ENCODE results near the gene PLP1. TPM values are rescaled to one million over a fixed set of nuclear protein-coding genes. Genes with fewer than 3 reads are reported as not detected.
A peak's percentile ranks its signal among the peaks of the same experiment; 100 is the strongest.

Gene PLP1
- total RNA-seq, 2 donors from 2014 or later, result 4.0 to 11.2 TPM

DNA sequence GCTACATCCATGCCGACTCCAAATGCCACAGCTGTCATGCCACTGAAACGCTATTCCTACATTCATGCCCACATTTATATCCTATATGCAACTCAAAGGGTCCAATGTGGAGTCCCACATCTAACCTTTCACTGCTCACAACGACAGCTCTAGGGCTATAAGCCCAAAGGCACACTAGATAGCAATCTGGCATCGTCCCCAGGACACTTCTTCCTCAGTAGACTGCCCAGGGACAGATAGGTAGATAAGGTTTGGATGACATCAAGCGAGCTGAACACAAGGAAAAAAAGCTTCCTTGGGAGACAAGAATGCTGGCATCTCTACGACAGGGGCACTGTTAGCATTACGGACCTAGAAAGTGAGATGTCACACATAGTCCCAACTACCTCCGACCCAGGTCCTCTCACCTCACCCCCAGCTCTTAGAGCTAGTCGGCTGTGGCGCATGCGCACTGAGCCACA lies 54.7 kb downstream of the PLP1 start:
- Histone ChIP-seq H3K9ac (ENCODE audit: low read depth in 2 of 2, low read length in 2 of 2) (peak overlapping the region in 1 of 2 donors; percentile 76), H3K36me3 (no peaks in the 10 kb centered on the region), H3K4me3 (peak overlapping the region; percentile 43), H3K9me3 (no peaks in the 10 kb centered on the region), H3K4me1 (no peaks in the 10 kb centered on the region), H3K27ac (no peak overlapping the region), H3K27me3 (no peaks in the 10 kb centered on the region)
- TF ChIP-seq, protein P1, sequence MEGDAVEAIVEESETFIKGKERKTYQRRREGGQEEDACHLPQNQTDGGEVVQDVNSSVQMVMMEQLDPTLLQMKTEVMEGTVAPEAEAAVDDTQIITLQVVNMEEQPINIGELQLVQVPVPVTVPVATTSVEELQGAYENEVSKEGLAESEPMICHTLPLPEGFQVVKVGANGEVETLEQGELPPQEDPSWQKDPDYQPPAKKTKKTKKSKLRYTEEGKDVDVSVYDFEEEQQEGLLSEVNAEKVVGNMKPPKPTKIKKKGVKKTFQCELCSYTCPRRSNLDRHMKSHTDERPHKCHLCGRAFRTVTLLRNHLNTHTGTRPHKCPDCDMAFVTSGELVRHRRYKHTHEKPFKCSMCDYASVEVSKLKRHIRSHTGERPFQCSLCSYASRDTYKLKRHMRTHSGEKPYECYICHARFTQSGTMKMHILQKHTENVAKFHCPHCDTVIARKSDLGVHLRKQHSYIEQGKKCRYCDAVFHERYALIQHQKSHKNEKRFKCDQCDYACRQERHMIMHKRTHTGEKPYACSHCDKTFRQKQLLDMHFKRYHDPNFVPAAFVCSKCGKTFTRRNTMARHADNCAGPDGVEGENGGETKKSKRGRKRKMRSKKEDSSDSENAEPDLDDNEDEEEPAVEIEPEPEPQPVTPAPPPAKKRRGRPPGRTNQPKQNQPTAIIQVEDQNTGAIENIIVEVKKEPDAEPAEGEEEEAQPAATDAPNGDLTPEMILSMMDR (IDR thresholded peaks at IDR 0.05), result no peak
- DNase-seq, result no peak
- intact Hi-C loops (cut with DNase I), result no loop called here

DNA sequence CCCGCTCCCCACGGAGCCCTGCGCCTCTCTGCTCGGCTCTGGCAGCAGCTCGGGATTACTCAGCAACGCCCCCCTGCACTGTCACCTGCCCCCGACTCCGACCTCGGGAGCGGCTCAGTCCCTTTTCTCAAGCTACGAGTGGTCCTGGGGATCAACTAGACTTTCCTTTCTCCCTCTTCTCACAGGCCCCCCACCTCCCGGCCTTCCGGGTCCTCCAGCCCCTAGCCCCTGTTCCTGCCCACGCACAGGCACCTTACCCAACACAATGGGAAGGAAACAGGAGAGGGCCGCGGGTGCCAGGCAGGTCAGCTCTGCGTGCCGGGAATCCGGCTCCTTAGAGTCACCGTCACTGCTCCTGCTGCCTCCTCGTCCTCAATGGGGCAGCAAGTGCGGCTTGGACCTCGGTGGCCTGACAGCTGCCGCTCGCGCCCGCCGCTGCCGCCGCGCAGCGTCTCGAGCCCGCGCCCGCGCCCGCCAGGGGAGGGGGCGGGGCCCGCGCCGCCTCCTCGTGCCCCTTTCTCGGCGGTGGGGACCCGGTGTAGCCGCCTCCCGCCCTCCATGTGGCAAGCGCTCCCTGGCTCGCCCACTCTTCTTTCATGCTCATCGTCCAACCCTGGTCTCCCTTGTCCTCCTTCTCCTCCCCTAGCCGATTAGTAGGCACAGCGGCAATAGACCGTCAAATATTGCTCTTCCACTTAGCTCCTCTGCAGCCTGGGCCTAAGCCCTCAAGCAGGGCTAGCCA lies 55.3 kb downstream of the PLP1 start, which contains the start of gene RAB9B:
Gene RAB9B, minus strand, starts transcription at position 455 of the 742 bp plus-strand sequence. CDS start 6,473 bp downstream, outside the sequence.
- Histone ChIP-seq H3K27me3 (no peaks in the 10 kb centered on the region), H3K9ac (ENCODE audit: low read depth in 2 of 2, low read length in 2 of 2) (peak within 1 kb of the TSS in 1 of 2 donors; percentile 76), H3K4me3 (peak within 1 kb of the TSS; percentile 43), H3K9me3 (no peaks in the 10 kb centered on the region), H3K27ac (no peak within 1 kb of the TSS), H3K36me3 (no peaks in the 10 kb centered on the region), H3K4me1 (no peaks in the 10 kb centered on the region)
- peak; percentile 59 for DNase-seq
- TF ChIP-seq, protein P1 (IDR thresholded peaks at IDR 0.05), result no peak
- intact Hi-C loops (cut with DNase I), result no loop called here

GRCh38 chrX:103839404-103839803 lies 62.8 kb downstream of the PLP1 start:
- Histone ChIP-seq H3K9ac (ENCODE audit: low read depth in 2 of 2, low read length in 2 of 2) (no peak overlapping the region), H3K4me3 (no peak overlapping the region), H3K9me3 (no peaks in the 10 kb centered on the region), H3K27me3 (no peaks in the 10 kb centered on the region), H3K27ac (no peak overlapping the region), H3K36me3 (no peaks in the 10 kb centered on the region), H3K4me1 (no peaks in the 10 kb centered on the region)
- TF ChIP-seq, protein P1 (IDR thresholded peaks at IDR 0.05), result no peak
- no peak for DNase-seq
- intact Hi-C loops (cut with DNase I), result no loop called here

Other genes with a start within 250 kb of the PLP1 start
- gene TCEAL4, start 191.3 kb upstream of the PLP1 start, total RNA-seq, result 10 to 100 TPM; 19.0 to 21.1 TPM
- 1 to 10 TPM; 4.9 to 7.8 TPM for gene TCEAL3, start 168.9 kb upstream of the PLP1 start, total RNA-seq
- 10 to 100 TPM; 11.2 to 13.0 TPM for gene TCEAL1, start 147.9 kb upstream of the PLP1 start, total RNA-seq
- gene MORF4L2, start 90.1 kb upstream of the PLP1 start, total RNA-seq, result 100 to 1,000 TPM; 198 to 266 TPM
- not detected for gene TMEM31, start 65.9 kb upstream of the PLP1 start, total RNA-seq
- 1 to 10 TPM in 1 of 2 donors, under 1 TPM in 1; 0.54 to 1.2 TPM for gene RAB9B, start 55.4 kb downstream of the PLP1 start, total RNA-seq
- gene TMSB15B, start 185.8 kb downstream of the PLP1 start, total RNA-seq, result 1 to 10 TPM; 2.7 to 3.0 TPM
- gene H2BW1, start 236.9 kb downstream of the PLP1 start, total RNA-seq, result not detected

All from colonic mucosa (tissue), 4 donors.